Erythroblast (primary cell): ENCODE measurements around the gene BOLA3.

Source experiments
- DNase-seq, 2 experiments: peaks; one replicate each; lab custom pipeline; 2025; lab: John Stamatoyannopoulos, UW
- GATA1 ChIP-seq: IDR thresholded peaks from 2 replicates; pipeline ENCODE4 v1.6.1; 2011; ENCODE audit warnings: low read depth, mild to moderate bottlenecking, control low read depth, low read length, moderate library complexity
- POLR2A ChIP-seq: IDR thresholded peaks from 2 replicates; pipeline ENCODE4 v1.6.1; 2011; ENCODE audit warnings: mild to moderate bottlenecking, low read length

The BOLA3 gene

GRCh38 chr2:74177696-74178095 lies 30.0 kb upstream of the BOLA3 start:
- DNase-seq, result no peak
- TF ChIP-seq GATA1 (no peak), POLR2A (no peak)

- DNase-seq, result no peak
- TF ChIP-seq POLR2A (no peak), GATA1 (no peak)
These were observed 27.2 kb upstream of the BOLA3 start for GRCh38 chr2:74174909-74175308.

- DNase-seq, result no peak
- no peak for TF ChIP-seq GATA1
- no peak for TF ChIP-seq POLR2A
These were observed 21.0 kb upstream of the BOLA3 start for GRCh38 chr2:74168739-74169138.

DNA sequence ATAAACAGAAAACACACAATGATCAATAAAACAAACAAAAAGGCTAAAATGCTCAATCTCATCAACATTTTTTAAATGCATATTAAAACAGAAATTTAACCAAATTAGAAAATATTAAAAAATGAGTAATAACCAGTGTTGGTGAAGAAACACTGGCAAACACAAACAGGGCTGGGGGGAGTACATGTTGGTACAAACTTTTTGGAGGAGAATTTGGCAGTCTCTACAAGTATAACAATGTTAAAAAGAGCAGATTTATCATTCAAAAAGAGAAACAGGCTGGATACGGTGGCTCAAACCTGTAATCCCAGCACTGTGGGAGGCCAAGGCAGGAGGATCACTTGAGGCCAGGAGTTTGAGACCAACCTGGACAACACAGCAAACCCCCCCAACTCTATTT lies 17.0 kb upstream of the BOLA3 start:
- no peak for DNase-seq
- TF ChIP-seq GATA1 (no peak), POLR2A (no peak)

DNA sequence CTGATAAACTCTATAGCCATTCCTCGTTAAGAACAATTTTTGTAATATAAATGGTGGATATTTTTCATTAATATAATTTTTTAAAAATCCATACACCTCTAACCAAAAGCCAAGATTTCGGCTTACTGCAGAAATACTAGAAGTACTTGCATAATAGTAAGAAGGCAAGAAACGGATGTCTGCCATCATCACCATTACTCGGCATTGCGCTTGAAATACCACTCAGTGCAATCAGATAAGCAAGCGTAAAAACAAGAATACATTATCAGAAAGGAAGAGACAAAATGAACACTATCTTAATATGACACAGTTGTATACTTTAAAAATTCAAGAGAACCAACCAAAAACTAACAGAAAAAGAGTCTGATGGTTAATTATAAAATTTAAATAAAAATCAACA lies 15.2 kb upstream of the BOLA3 start:
- peak; percentile 45 to 65 for DNase-seq
- TF ChIP-seq POLR2A (no peak), GATA1 (no peak)

GRCh38 chr2:74155830-74156229 lies 8.1 kb upstream of the BOLA3 start:
- TF ChIP-seq GATA1 (no peak), POLR2A (no peak)

DNA sequence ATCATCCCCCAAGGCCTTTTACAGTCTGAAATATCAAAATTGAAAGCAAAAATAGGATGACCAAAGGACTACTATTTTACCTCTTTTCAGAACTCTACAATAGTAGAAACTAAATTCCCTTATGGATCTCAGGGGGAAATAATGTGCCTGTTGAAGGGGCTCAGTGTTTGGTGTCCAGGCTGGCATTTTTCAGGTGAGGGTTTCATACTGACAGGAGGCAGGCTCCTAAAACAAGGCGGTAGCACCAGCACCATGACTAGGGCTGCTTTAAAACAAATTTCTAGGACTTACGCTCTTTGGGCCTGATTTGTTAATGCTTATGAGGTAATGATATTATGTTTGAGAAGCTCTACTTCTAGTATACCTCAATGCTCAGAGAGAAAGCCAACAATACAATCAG lies 5.2 kb upstream of the BOLA3 start:
- no peak for DNase-seq
- no peak for TF ChIP-seq POLR2A
- no peak for TF ChIP-seq GATA1

More at GRCh38 chr2:74155830-74156229, 8.1 kb upstream of the BOLA3 start:
- DNase-seq, result peak; percentile 62 to 65

DNA sequence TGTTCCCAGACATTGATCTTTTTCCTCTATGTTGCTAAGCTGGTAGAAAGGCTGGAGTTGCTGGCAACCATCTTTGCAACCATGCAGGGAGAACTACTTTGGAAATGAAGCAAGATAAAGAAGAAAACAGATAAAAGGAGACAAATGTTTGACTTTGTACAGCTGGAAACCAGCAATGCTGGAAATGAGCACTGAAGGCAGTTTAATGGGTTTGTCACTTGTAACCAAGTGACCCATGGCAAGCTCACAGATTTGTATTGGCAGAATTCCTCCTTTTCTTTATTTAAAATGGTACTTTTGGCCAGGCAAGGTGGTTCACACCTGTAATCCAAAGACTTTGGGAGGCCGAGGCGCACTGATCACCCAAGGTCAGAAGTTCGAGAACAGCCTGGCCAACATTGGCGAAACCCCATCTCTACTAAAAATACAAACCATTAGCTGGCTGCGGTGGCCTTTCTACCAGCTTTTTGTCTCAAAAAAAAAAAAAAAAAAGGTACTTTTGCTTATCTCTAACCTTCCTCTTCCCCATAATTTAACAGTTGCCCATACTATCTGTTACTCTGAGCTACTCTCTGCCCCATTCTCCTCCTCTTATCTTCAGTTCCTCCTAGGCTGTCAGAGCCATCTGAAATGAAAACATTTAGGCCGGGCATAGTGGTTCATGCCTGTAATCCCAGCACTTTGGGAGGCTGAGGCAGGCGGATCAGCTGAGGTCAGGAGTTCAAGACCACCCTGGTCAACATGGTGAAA lies 2.0 kb upstream of the BOLA3 start:
- peak; percentile 36 to 63 for DNase-seq
- TF ChIP-seq GATA1 (no peak), POLR2A (no peak)

- TF ChIP-seq POLR2A, result no peak
- TF ChIP-seq GATA1, result no peak
- DNase-seq, result peak in 1 of 2 experiments; percentile 16
These were observed 1.5 kb upstream of the BOLA3 start for GRCh38 chr2:74149247-74149525.

DNA sequence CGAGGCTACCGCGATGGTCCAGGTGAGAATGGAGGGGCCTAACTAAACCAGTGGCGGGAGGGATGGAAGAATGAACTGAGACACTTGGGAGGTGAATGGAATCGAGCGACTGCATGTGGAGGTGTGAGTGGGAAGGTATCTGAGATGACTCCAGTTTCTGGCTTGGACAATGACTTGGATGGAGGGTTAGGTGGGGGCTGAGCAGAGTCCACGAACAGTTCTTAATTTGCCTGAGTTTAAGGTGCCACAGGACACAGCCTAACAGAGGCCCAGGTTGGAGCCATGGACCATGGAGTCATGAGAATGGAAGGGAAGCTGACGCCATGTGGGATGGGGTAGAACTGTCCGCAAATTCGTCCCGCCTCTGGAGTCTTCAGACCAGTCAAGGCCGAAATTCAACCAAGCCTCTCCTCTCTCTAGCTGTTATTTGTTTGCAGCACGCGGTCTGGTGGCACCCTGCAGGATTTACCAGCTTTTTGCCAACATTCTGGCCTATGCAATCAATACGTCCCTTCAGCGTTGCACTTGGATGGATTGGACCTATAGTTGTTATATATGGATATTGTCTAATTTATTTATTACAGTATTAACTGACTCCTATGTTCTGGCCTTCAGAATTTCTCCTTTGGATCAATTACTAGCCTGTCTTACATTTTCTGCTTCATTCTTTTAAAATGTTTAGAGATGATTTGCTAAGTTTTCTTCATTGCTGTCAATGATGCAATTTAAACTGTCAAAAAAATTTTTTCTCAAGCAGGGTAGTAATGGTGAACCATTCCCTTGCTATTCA lies 940 bp upstream of the BOLA3 start:
- DNase-seq, result peak in 1 of 2 experiments; percentile 39
- TF ChIP-seq GATA1 (no peak), POLR2A (no peak)

DNA sequence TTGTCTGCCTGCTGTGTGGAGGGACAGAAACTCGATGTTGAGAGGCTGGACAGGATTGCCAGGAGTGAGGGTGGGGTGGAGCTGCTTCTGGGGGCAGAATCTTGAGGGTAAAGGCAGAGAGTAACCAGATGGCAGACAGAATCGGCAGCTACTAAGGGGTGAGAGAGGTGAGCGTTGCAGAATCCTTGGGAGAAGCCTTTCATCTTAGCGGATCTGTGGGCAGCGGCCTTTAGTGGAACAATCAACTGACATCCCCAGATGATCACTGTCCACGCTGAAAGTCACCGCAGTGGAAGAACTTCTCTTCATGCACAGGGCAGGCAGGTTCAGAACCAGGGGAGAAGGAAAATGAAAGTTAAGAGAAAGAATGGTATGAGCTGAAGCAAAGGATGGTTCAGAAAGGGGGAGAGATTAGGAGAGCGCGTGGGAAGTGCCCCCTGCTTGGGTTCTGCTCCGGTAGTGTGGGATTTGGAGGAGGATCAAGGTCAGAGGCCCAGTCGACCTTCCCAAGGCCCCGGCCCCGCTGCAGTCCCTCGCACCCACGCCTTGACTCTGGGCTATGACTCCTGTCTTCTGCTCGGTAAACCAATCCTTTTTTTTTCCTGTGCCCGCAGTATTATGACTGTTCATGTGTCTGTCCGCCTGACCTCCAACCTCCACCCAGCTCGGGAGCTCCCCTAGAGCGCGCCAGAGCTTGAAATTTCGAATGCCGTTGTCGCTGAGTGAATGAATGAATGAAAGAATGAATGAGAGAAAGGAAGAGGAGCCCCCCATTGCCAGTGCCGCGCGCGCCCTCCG lies 584 bp downstream of the BOLA3 start:
- TF ChIP-seq POLR2A (no peak), GATA1 (no peak)
- peak; percentile 51 to 76 for DNase-seq

DNA sequence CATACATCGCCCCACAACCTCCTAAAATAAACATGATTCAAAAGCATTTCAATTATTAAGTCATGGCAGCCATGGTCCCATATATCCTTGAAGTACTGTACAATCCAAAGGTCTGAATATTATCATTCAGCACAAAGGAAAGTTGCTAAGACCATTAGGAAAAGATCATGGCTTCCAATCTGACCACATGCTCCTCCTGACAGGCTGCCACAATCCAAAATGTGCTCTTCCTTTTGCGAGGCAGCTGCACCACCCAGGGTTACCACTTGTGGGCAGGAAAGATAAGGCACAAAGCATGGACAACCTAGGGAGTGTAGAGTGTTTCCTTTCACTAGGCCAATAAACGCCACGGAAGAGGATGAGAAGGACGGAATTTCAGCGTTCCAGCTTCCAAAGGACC lies 5.4 kb downstream of the BOLA3 start:
- peak; percentile 58 to 75 for DNase-seq
- TF ChIP-seq POLR2A (no peak), GATA1 (no peak)

DNA sequence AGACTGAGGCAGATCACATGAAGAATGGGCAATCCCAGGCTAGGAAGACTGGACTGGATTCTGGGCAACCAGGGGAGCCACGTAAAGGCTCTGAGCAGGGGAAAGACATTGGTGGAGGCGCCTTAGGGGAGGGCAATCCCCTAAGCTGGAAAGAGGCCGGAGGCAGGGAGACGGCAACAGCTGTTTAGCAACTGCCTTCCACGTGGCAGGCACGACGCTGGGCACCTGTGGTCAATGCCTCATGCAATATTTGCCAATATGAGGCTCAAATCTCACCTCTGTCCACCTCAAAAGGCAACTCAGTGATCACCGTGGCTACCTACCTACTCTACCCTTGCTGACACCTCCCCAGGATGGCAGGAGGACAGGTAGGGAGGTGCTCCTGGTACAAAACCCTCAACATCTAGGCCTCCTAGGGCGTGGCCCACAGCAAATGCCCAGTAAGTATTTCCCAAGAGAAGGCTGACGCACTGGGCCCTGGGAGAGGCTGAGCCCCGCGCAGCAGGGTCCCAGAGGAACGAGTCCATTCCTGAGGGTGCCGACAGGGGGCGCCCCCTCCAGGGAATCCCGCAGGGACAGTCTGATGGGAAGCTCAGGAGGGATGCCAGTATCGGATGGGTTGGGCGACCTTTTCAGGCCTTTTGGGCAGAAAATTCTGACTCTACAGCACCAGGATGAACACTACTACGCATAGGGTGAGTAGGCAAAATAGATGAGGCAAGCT lies 8.9 kb downstream of the BOLA3 start:
- no peak for TF ChIP-seq GATA1
- TF ChIP-seq POLR2A, result no peak
- DNase-seq, result no peak
